ENCODE results near the gene SMYD4. TPM values are rescaled to one million over a fixed set of nuclear protein-coding genes. Genes with fewer than 3 reads are reported as not detected.
A peak's percentile ranks its signal among the peaks of the same experiment; 100 is the strongest.
"Not testable (repeated sequence)": the region's sequence is repeated elsewhere in the genome, so short reads cannot be mapped to it uniquely, and the experiment has no call there.

The SMYD4 gene
- total and polyA plus RNA-seq, 4 donors = 2.4 to 19.2 (median 12.2) TPM

DNA sequence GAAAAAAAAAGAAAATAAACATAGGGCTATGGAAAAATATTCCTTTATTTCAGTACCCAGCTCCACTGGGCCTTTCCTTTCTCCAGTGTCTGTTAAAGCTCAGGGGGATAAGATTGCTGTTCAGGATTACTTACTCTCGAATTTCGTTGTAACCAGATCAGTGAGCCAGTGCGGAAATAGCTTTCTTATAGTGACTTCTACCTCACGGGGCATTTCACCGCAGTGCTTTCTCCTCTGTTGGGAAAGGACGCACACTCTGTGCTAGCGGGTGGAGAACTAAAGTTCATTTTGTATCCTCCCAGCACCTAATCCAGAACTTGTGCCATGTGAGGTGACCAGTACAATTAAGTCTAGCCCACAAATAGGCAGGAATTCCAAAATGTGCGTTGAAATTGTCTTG is 38.4 kb upstream of the SMYD4 start:
- no peak for ATAC-seq (ENCODE audit: low FRiP score)
- intact Hi-C loops (cut with DNase I) = loop anchor here in 1 of 2 donors (10.0 kb wide), 1 partner anchor 143 kb away; the partner anchor contains the start of gene WDR81

DNA sequence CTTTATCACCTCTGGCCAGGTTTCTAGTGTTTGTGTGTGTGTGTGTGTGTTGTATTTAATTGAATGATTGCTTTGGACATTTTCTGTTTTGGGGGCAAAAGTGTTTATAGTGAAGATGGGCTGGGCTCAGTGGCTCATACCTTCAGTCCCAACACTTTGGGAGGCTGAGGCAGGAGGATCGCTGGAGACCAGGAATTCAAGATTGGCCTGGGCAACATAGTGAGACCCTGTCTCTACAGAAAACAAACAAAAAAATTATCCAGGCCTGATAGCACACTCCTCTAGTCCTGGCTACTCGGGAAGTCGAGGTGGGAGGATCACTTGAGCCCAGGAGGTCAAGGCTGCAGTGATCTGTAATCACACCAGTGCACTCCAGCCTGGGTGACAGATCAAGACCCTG is 37.6 kb upstream of the SMYD4 start:
- Histone ChIP-seq H3K4me1 (ENCODE audit: control insufficient read depth in 1 of 2, insufficient read depth in 2 of 2, low read length in 2 of 2) (no peaks in the 10 kb centered on the region), H3K27ac (ENCODE audit: low read depth in 1 of 2, low read length in 2 of 2) (no peak overlapping the region), H3K9me3 (ENCODE audit: control insufficient read depth, low read length) (no peaks in the 10 kb centered on the region), H3K27me3 (ENCODE audit: control insufficient read depth in 1 of 2, insufficient read depth in 2 of 2, low read length in 1 of 2) (no peaks in the 10 kb centered on the region), H3K4me3 (ENCODE audit: low read length in 2 of 2) (no peak overlapping the region), H3K36me3 (ENCODE audit: control insufficient read depth in 1 of 2, insufficient read depth in 2 of 2, low read length in 1 of 2) (peaks cover 0 to 2% of the 10 kb centered on the region in 2 donors)
- DNase-seq (no peak), ATAC-seq (ENCODE audit: low FRiP score) (no peak)
- intact Hi-C loops (cut with DNase I) = loop anchor here in 1 of 2 donors (10.0 kb wide), 1 partner anchor 143 kb away; the partner anchor contains the start of gene WDR81
- 78 to 86% methylated on average over 3 of the region's 3 CpGs for WGBS, 2 donors

More for the DNA sequence above, 38.4 kb upstream of the SMYD4 start:
- no peak for DNase-seq
- Histone ChIP-seq H3K4me1 (ENCODE audit: control insufficient read depth in 1 of 2, insufficient read depth in 2 of 2, low read length in 2 of 2) (no peaks in the 10 kb centered on the region), H3K9me3 (ENCODE audit: control insufficient read depth, low read length) (no peaks in the 10 kb centered on the region), H3K27ac (ENCODE audit: low read depth in 1 of 2, low read length in 2 of 2) (no peak overlapping the region), H3K27me3 (ENCODE audit: control insufficient read depth in 1 of 2, insufficient read depth in 2 of 2, low read length in 1 of 2) (no peaks in the 10 kb centered on the region), H3K36me3 (ENCODE audit: control insufficient read depth in 1 of 2, insufficient read depth in 2 of 2, low read length in 1 of 2) (peaks cover 0 to 2% of the 10 kb centered on the region in 2 donors), H3K4me3 (ENCODE audit: low read length in 2 of 2) (no peak overlapping the region)
- 80 to 87% methylated on average over 8 of the region's 8 CpGs for WGBS, 2 donors

DNA sequence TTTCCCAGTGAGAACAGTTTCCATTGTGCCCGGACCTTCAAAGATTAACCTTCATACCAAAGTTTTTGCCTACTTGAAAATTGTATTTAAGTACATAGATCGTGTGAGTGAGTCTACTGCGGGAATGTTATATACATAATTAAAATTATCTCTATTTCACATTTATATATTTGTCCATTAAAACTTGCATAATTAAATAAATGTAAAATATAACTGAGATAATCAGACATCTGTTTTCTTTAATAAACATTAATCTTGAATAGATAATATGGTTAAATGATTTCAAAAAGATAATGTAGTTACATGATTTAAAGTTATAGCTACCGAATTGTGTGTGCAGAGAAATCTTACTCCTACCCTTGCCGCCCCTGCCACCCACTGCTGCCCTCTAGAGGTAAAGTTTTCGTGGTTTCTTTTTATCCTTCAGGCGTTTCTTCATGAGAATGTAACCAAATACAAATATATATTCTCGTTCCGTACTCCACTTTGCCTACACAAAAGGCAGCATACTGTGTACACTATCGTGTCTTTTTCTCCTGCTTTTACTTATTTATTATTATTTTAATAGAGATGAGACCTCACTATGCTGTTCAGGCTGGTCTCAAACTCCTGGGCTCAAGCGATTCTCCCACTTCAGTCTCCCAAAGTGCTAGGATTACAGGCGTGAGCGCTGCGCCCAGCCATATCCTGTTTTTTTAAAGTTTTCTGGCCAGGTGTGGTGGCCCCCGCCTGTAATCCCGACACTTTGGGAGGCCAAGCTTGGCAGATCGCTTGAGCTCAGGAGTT is 35.7 kb upstream of the SMYD4 start:
- 82% methylated on average over 17 of the region's 17 CpGs for WGBS, 2 donors
- no peaks in the 10 kb centered on the region for H3K9me3 ChIP-seq (ENCODE audit: control insufficient read depth, low read length)
- no peaks in the 10 kb centered on the region for H3K4me1 ChIP-seq (ENCODE audit: control insufficient read depth in 1 of 2, insufficient read depth in 2 of 2, low read length in 2 of 2)
- DNase-seq (no peak), ATAC-seq (ENCODE audit: low FRiP score) (no peak)
- H3K4me3 ChIP-seq (ENCODE audit: low read length in 2 of 2) = no peak overlapping the region
- H3K36me3 ChIP-seq (ENCODE audit: control insufficient read depth in 1 of 2, insufficient read depth in 2 of 2, low read length in 1 of 2) = peaks cover 0 to 2% of the 10 kb centered on the region in 2 donors
- no peaks in the 10 kb centered on the region for H3K27me3 ChIP-seq (ENCODE audit: control insufficient read depth in 1 of 2, insufficient read depth in 2 of 2, low read length in 1 of 2)
- no peak overlapping the region for H3K27ac ChIP-seq (ENCODE audit: low read depth in 1 of 2, low read length in 2 of 2)
- intact Hi-C loops (cut with DNase I) = loop anchor here (2.0 to 10.0 kb wide), 2 partner anchors 141 kb away; partner anchors contain the start of gene WDR81 (in 2 of the 2)

DNA sequence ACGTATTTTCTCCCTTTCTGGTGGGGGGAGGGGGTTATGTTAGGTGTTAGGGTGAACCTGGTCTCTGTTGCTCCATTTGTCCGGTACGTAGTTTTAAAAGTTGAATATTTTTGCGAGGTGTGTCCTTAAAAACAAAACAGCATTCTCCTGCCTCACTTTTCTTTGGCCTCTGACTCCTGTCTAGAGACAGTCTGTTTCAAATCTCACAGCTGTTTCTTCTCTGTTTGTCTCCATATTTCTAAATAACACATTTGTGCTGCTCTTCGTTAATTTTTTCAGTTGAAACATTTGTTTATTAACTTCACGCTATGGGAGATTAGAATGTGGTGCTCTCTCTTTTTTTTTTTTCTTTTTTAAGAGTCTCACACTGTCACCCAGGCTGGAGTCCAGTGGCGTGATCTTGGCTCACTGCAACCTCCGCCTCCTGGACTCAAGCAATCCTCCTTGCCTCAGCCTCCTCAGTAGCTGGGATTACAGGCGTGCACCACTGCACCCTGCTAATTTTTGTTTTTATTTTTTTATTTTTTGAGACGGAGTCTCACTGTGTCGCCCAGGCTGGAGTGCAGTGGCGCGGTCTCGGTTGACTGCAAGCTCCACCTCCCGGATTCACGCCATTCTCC is 31.8 kb upstream of the SMYD4 start:
- no peak for ATAC-seq (ENCODE audit: low FRiP score)
- Histone ChIP-seq H3K9me3 (ENCODE audit: control insufficient read depth, low read length) (no peaks in the 10 kb centered on the region), H3K36me3 (ENCODE audit: control insufficient read depth in 1 of 2, insufficient read depth in 2 of 2, low read length in 1 of 2) (no peaks in the 10 kb centered on the region), H3K27ac (ENCODE audit: low read depth in 1 of 2, low read length in 2 of 2) (no peak overlapping the region), H3K4me1 (ENCODE audit: control insufficient read depth in 1 of 2, insufficient read depth in 2 of 2, low read length in 2 of 2) (no peaks in the 10 kb centered on the region), H3K4me3 (ENCODE audit: low read length in 2 of 2) (no peak overlapping the region), H3K27me3 (ENCODE audit: control insufficient read depth in 1 of 2, insufficient read depth in 2 of 2, low read length in 1 of 2) (no peaks in the 10 kb centered on the region)
- 92 to 93% methylated on average over 16 of the region's 16 CpGs for WGBS, 2 donors
- no peak for DNase-seq
- intact Hi-C loops (cut with DNase I) = loop anchor here in 1 of 2 donors (10.0 kb wide), 1 partner anchor 137 kb away; the partner anchor contains the start of gene WDR81

DNA sequence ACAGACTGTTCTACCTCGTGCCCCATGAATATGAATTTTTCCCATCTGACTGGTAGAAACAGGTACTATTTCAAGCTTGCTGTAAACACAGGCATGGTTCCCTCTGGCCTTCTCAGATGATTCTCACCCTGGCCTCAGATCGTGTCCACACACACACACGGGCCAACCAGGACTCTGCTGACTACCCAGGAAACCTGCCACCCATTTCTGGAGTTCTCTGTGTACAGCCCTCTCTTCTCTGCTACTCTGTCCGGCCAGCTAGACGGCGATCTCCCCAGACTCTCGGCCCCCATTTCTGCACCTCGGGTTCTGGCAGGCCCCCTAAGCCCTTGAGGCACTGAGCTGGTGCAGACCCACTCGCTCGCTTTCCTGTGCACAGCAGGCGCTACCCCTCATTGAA is 31.3 kb upstream of the SMYD4 start:
- H3K4me3 ChIP-seq (ENCODE audit: low read length in 2 of 2) = no peak overlapping the region
- DNase-seq = no peak
- no peaks in the 10 kb centered on the region for H3K9me3 ChIP-seq (ENCODE audit: control insufficient read depth, low read length)
- intact Hi-C loops (cut with DNase I) = loop anchor here in 1 of 2 donors (10.0 kb wide), 1 partner anchor 136 kb away; the partner anchor contains the start of gene WDR81
- H3K27me3 ChIP-seq (ENCODE audit: control insufficient read depth in 1 of 2, insufficient read depth in 2 of 2, low read length in 1 of 2) = no peaks in the 10 kb centered on the region
- H3K27ac ChIP-seq (ENCODE audit: low read depth in 1 of 2, low read length in 2 of 2) = no peak overlapping the region
- H3K36me3 ChIP-seq (ENCODE audit: control insufficient read depth in 1 of 2, insufficient read depth in 2 of 2, low read length in 1 of 2) = no peaks in the 10 kb centered on the region
- ATAC-seq (ENCODE audit: low FRiP score) = peak; percentile 11
- no peaks in the 10 kb centered on the region for H3K4me1 ChIP-seq (ENCODE audit: control insufficient read depth in 1 of 2, insufficient read depth in 2 of 2, low read length in 2 of 2)
- 87 to 90% methylated on average over 11 of the region's 11 CpGs for WGBS, 2 donors

DNA sequence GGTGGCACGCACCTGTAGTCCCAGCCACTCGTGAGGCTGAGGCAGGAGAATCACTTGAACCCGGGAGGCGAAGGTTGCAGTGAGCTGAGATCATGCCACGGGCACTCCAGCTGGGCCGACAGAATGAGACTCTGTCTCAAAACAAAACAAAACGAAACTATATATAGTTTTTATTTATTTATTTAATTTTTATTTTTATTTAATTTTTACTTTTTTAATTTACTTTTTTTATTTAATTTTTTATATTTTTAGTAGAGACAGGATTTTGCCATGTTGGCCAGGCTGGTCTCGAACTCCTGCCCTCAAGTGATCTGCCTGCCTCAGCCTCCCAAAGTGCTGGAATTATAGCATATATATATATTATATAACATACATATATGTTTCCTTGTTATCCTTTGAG is 26.8 kb upstream of the SMYD4 start:
- H3K4me1 ChIP-seq (ENCODE audit: control insufficient read depth in 1 of 2, insufficient read depth in 2 of 2, low read length in 2 of 2); ATAC-seq (ENCODE audit: low FRiP score); H3K36me3 ChIP-seq (ENCODE audit: control insufficient read depth in 1 of 2, insufficient read depth in 2 of 2, low read length in 1 of 2); H3K9me3 ChIP-seq (ENCODE audit: control insufficient read depth, low read length); intact Hi-C loops (cut with DNase I); H3K27me3 ChIP-seq (ENCODE audit: control insufficient read depth in 1 of 2, insufficient read depth in 2 of 2, low read length in 1 of 2); H3K4me3 ChIP-seq (ENCODE audit: low read length in 2 of 2); DNase-seq; H3K27ac ChIP-seq (ENCODE audit: low read depth in 1 of 2, low read length in 2 of 2): not testable (repeated sequence)
- 72 to 77% methylated on average over 8 of the region's 8 CpGs for WGBS, 2 donors

DNA sequence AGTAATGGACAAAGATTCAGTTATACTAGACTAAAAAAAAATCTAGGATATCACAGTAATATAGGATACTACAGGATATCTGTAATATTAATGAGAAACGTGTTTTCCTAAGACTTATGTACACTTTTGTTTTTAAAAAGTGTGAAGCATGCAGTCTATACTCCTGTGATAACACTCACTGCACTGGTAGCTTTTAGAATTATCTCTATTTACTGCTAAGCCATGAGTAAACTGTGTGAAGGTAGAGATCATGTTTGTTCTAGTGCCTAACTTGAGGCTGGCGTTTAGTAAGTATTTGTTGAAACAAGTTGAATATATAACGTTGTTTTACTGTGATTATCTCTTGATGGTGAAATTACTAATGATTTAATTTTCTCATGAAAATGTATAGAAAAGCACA is 24.0 kb upstream of the SMYD4 start:
- Histone ChIP-seq H3K4me3 (ENCODE audit: low read length in 2 of 2) (no peak overlapping the region), H3K27ac (ENCODE audit: low read depth in 1 of 2, low read length in 2 of 2) (no peak overlapping the region), H3K4me1 (ENCODE audit: control insufficient read depth in 1 of 2, insufficient read depth in 2 of 2, low read length in 2 of 2) (no peaks in the 10 kb centered on the region), H3K36me3 (ENCODE audit: control insufficient read depth in 1 of 2, insufficient read depth in 2 of 2, low read length in 1 of 2) (no peaks in the 10 kb centered on the region), H3K9me3 (ENCODE audit: control insufficient read depth, low read length) (no peaks in the 10 kb centered on the region), H3K27me3 (ENCODE audit: control insufficient read depth in 1 of 2, insufficient read depth in 2 of 2, low read length in 1 of 2) (no peaks in the 10 kb centered on the region)
- no peak for ATAC-seq (ENCODE audit: low FRiP score)
- DNase-seq = no peak
- intact Hi-C loops (cut with DNase I) = no loop called here
- 79 to 84% methylated on average over 3 of the region's 3 CpGs for WGBS, 2 donors

DNA sequence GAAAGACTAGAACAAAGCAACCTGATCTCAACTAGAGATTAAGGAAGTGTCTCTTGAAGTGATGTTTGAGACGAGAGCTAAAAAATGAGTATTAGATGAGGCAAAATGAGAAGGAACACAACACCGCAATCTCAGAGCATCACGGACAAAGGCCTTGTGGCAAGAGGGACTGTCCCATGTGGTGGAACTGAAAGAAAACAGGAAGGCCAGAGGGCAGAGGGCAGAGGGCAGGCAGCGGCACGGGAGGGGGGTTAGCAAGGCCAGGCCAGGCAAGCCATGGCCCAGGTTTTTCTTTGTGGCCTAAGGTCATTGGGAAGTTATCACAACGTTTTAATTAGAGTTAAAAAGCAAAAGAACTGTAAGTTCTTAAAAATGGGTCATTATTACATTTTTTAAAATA is 22.6 kb upstream of the SMYD4 start:
- ATAC-seq (ENCODE audit: low FRiP score) (no peak), DNase-seq (no peak)
- Histone ChIP-seq H3K4me1 (ENCODE audit: control insufficient read depth in 1 of 2, insufficient read depth in 2 of 2, low read length in 2 of 2) (no peaks in the 10 kb centered on the region), H3K27ac (ENCODE audit: low read depth in 1 of 2, low read length in 2 of 2) (no peak overlapping the region), H3K27me3 (ENCODE audit: control insufficient read depth in 1 of 2, insufficient read depth in 2 of 2, low read length in 1 of 2) (no peaks in the 10 kb centered on the region), H3K9me3 (ENCODE audit: control insufficient read depth, low read length) (no peaks in the 10 kb centered on the region), H3K4me3 (ENCODE audit: low read length in 2 of 2) (no peak overlapping the region), H3K36me3 (ENCODE audit: control insufficient read depth in 1 of 2, insufficient read depth in 2 of 2, low read length in 1 of 2) (no peaks in the 10 kb centered on the region)
- 76 to 77% methylated on average over 6 of the region's 6 CpGs for WGBS, 2 donors
- intact Hi-C loops (cut with DNase I) = no loop called here

Measured in aorta (tissue), 5 donors.